ENCODE data around the gene MMAB.

DNA sequence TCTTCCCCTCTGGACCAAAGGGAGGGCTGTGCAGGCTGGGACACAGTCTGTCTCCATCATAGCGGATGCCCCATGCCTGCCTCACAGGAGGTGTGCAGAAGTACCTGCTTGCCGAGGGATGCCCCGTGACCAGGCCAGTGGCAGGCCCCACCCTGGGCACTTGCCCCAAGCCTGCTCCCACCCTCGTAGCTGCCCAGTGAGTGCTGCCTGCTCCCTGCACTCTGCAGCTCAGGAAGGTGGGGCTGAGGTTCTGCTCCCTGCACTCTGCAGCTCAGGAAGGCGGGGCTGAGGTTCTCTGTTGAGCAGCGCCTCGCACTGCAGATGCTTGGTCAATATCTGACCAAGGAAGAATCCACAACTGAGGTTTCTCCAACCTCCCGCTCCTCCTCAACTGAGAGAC lies 6.9 kb downstream of the MMAB start:
- TF ChIP-seq POLR2A (IDR thresholded peaks at IDR 0.05), result no peak
- TF ChIP-seq, protein P1, sequence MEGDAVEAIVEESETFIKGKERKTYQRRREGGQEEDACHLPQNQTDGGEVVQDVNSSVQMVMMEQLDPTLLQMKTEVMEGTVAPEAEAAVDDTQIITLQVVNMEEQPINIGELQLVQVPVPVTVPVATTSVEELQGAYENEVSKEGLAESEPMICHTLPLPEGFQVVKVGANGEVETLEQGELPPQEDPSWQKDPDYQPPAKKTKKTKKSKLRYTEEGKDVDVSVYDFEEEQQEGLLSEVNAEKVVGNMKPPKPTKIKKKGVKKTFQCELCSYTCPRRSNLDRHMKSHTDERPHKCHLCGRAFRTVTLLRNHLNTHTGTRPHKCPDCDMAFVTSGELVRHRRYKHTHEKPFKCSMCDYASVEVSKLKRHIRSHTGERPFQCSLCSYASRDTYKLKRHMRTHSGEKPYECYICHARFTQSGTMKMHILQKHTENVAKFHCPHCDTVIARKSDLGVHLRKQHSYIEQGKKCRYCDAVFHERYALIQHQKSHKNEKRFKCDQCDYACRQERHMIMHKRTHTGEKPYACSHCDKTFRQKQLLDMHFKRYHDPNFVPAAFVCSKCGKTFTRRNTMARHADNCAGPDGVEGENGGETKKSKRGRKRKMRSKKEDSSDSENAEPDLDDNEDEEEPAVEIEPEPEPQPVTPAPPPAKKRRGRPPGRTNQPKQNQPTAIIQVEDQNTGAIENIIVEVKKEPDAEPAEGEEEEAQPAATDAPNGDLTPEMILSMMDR (IDR thresholded peaks at IDR 0.05), result no peak

Measured in tibial nerve (tissue), 3 donors.